Measurements from ENCODE around the gene ASF1A. TPM values are rescaled to one million over a fixed set of nuclear protein-coding genes. Genes with fewer than 3 reads are reported as not detected.
A peak's percentile ranks its signal among the peaks of the same experiment; 100 is the strongest.
"Not testable (repeated sequence)": the region's sequence is repeated elsewhere in the genome, so short reads cannot be mapped to it uniquely, and the experiment has no call there.

The ASF1A gene
- total RNA-seq (10 to 100 TPM; 14.4 to 20.6 TPM), total RNA-seq (40.6 to 125 reads per million in 2 donors)

DNA sequence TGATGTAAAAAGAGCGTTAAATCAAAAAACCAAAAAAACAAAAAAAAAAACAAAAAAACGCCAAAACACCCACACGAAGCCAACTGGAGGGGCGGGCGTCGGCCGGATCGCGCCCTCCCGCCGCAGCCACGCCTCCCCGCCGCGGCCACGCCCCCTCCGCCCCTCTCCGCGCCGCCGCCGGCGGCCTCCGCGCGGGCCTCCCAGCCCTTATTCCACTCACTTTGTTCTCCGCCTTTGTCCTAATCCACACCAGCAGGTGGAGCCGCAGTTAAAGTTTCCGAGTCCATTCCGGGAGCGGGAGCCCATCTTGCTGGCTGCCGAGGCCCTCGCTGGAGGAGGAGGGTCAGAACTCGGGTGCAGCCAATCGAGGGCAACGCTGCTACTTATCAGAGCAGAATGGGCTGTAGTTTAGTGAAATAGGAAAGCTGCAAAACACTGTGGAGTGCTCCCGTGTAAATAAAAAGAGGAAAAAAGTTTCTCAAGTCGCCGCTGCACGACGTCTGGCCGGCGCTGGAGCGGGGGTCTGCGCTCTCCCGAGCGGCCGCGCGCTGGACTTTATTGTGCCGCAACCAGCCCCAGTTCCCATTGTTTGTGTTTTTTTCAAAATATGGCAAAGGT is at the start of gene ASF1A:
Gene ASF1A, plus strand, starts transcription at position 346 of the 618 bp plus-strand sequence. Its CDS starts 262 bp downstream, at position 608.
- H3K9me3 ChIP-seq (ENCODE audit: control insufficient read depth, low read length, poor library complexity, severe bottlenecking) = no peaks in the 10 kb centered on the region
- peaks cover 8% of the 10 kb centered on the region for H3K36me3 Mint-ChIP-seq (ENCODE audit: low read depth)
- DNase-seq (peak; percentile 95), ATAC-seq (peak; percentile 80)
- H3K27me3 Mint-ChIP-seq = no peaks in the 10 kb centered on the region
- peaks cover 55% of the 10 kb centered on the region for H3K4me1 Mint-ChIP-seq
- H3K27ac Mint-ChIP-seq = peak within 1 kb of the TSS; percentile 100
- H3K4me3 Mint-ChIP-seq = peak within 1 kb of the TSS; percentile 95

DNA sequence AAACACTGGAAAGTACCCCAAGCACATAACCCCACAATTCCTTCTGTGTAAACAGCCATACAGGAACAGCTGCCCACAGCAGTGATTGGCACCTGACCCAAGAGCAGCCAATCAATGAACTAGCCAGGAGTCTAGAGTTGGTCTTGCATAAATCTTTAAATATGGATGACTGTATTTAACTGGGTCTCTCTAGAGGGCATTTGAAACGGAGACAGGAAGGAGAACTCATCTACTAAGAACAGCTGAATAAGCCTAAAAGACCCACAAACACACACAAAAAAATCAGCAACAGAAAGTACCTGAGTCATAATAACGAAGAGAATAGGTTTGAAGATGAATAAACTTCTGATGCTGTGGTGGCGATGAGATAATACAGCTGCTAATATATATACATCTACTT is 49.0 kb upstream of the ASF1A start:
- peaks cover 3% of the 10 kb centered on the region for H3K9me3 ChIP-seq (ENCODE audit: control insufficient read depth, low read length, poor library complexity, severe bottlenecking)
- Mint-ChIP-seq H3K4me3 (peak overlapping the region; percentile 68), H3K27me3 (no peaks in the 10 kb centered on the region), H3K27ac (peak overlapping the region; percentile 84), H3K36me3 (ENCODE audit: low read depth) (peaks cover 8% of the 10 kb centered on the region), H3K4me1 (peaks cover 38% of the 10 kb centered on the region)
- ATAC-seq = peak; percentile 61
- no peak for DNase-seq

DNA sequence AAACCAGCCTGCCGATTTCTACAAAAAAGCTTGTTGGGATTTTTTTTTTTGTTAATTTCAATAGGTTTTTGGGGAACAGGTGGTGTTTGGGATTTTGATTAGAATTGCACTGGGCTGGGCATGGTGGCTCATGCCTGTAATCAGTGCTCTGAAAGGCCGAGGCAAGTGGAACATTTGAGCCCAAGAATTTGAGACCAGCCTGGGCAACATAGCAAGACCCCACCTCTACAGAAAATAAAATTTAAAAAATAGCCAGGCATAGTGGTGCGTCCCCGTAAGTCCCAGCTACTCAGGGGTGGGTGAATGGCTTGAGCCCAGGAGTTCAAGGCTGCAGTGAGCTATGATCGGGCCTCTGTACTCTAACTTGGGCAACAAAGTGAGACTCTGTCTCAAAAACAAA is 40.5 kb upstream of the ASF1A start:
- ATAC-seq = no peak
- no peaks in the 10 kb centered on the region for H3K27me3 Mint-ChIP-seq
- no peak overlapping the region for H3K27ac Mint-ChIP-seq
- peaks cover 10% of the 10 kb centered on the region for H3K4me1 Mint-ChIP-seq
- DNase-seq = no peak
- H3K4me3 Mint-ChIP-seq = no peak overlapping the region
- no peaks in the 10 kb centered on the region for H3K9me3 ChIP-seq (ENCODE audit: control insufficient read depth, low read length, poor library complexity, severe bottlenecking)
- peaks cover 3% of the 10 kb centered on the region for H3K36me3 Mint-ChIP-seq (ENCODE audit: low read depth)

DNA sequence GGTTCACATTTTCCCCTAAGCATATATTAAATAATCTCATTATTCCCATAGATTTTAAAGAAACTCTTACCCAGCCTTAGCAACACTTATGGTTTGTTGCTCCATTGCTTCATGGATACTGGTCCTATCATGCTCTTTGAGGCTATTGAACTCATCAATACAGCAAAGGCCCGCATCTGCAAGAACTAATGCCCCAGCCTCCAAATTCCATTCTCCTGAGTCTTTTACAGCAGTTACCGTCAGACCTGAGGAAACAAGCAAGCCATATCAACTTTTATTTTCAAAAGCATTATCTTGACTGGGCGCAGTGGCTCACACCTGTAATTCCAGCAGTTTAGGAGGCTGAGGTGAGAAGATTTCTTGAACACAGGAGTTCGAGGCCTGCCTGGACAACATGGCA is 37.7 kb upstream of the ASF1A start:
- ATAC-seq = no peak
- DNase-seq = no peak
- no peaks in the 10 kb centered on the region for H3K9me3 ChIP-seq (ENCODE audit: control insufficient read depth, low read length, poor library complexity, severe bottlenecking)
- Mint-ChIP-seq H3K36me3 (ENCODE audit: low read depth) (peaks cover 5% of the 10 kb centered on the region), H3K27me3 (no peaks in the 10 kb centered on the region), H3K4me3 (no peak overlapping the region), H3K27ac (no peak overlapping the region), H3K4me1 (peaks cover 8% of the 10 kb centered on the region)

DNA sequence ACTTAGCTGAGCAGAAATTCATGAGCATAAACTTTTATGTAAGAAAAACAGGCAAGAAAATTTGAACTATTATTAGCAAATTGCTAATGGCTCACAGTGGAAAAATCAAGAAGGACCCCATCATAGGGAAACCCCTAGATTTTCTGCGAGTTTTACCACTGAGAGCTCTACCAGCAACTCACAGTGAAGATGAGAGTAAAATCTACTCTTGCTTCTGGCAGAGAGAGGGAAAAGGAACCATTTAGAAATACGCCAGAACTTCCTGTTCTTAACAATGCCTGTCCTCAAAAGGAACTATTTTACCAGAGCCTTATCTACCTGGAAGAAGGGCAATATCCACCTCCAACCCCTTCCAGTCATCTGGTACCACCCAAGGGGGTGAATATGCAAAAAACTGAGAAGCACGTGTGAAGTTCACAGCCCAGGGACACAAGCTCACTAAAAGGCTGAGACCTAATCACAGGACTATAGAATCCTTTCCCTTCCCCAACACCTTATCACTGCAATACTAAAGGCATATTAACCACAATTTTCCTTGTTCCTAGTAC is 34.4 kb upstream of the ASF1A start:
- Mint-ChIP-seq H3K4me1 (peaks cover 16% of the 10 kb centered on the region), H3K27ac (peak overlapping the region; percentile 56), H3K4me3 (peak overlapping the region; percentile 25), H3K27me3 (no peaks in the 10 kb centered on the region), H3K36me3 (ENCODE audit: low read depth) (peaks cover 2% of the 10 kb centered on the region)
- no peaks in the 10 kb centered on the region for H3K9me3 ChIP-seq (ENCODE audit: control insufficient read depth, low read length, poor library complexity, severe bottlenecking)
- no peak for ATAC-seq
- no peak for DNase-seq

DNA sequence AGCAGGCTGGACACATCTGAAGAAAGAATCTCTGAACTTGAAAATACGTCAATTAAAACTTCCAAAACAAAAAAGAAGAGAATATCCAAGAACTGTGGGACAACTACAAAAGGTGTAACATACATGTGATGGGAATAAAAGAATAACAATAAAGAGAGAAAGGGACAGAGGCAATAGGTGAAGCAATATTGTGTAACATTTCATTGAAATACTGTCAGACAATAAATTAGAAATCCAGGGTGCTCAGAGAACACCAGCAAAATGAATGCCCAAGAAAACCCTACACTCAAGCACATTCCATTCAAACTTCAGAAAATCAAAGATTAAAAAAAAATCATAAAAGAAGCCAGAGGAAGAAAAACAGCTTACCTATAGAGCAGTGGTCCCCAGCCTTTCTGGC is 33.6 kb upstream of the ASF1A start:
- DNase-seq (no peak), ATAC-seq (no peak)
- H3K27ac Mint-ChIP-seq = no peak overlapping the region
- peaks cover 20% of the 10 kb centered on the region for H3K4me1 Mint-ChIP-seq
- H3K9me3 ChIP-seq (ENCODE audit: control insufficient read depth, low read length, poor library complexity, severe bottlenecking) = no peaks in the 10 kb centered on the region
- H3K36me3 Mint-ChIP-seq (ENCODE audit: low read depth) = peaks cover 2% of the 10 kb centered on the region
- no peak overlapping the region for H3K4me3 Mint-ChIP-seq
- H3K27me3 Mint-ChIP-seq = no peaks in the 10 kb centered on the region

DNA sequence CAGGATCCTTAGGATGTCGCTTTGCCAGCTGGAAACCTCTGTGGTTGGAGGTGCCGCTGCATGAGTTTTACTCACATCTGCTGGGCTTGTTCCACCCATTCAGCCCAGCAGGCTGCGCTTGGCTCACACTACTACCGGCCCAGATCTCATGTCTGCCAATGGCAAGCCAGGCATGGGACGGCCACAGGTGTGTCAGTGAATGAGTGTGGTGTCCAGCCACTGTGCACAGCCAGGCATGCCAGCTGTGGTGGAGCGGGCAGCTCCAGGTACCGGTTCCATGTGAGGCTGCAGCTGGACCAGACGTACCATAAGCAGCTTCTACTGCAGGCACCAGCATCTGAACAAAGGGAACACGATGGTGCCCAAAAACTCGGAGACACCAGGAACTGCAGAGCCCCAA is 33.1 kb upstream of the ASF1A start:
- no peaks in the 10 kb centered on the region for H3K9me3 ChIP-seq (ENCODE audit: control insufficient read depth, low read length, poor library complexity, severe bottlenecking)
- Mint-ChIP-seq H3K27ac (no peak overlapping the region), H3K4me3 (no peak overlapping the region), H3K27me3 (no peaks in the 10 kb centered on the region), H3K4me1 (peaks cover 20% of the 10 kb centered on the region), H3K36me3 (ENCODE audit: low read depth) (peaks cover 2% of the 10 kb centered on the region)
- DNase-seq (no peak), ATAC-seq (no peak)

DNA sequence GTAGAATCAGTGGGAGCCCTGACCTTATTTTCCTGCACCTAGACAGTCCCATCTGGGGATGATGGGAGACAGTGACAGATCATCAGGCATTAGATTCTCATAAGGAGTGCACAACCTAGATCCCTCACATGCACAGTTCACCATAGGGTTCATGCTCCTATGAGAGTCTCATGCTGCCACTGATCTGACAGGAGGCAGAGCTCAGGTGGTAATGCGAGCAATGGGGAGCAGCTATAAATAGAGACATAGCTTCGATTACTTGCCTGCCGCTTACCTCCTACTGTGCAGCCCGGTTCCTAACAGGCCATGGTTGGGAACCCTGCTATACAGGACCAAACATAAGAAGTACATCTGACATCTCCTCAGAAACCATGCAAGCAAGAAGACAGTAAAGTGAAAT is 31.5 kb upstream of the ASF1A start:
- Mint-ChIP-seq H3K36me3 (ENCODE audit: low read depth) (peaks cover 2% of the 10 kb centered on the region), H3K27ac (no peak overlapping the region), H3K27me3 (no peaks in the 10 kb centered on the region), H3K4me3 (no peak overlapping the region), H3K4me1 (peaks cover 20% of the 10 kb centered on the region)
- DNase-seq (no peak), ATAC-seq (no peak)
- no peaks in the 10 kb centered on the region for H3K9me3 ChIP-seq (ENCODE audit: control insufficient read depth, low read length, poor library complexity, severe bottlenecking)

DNA sequence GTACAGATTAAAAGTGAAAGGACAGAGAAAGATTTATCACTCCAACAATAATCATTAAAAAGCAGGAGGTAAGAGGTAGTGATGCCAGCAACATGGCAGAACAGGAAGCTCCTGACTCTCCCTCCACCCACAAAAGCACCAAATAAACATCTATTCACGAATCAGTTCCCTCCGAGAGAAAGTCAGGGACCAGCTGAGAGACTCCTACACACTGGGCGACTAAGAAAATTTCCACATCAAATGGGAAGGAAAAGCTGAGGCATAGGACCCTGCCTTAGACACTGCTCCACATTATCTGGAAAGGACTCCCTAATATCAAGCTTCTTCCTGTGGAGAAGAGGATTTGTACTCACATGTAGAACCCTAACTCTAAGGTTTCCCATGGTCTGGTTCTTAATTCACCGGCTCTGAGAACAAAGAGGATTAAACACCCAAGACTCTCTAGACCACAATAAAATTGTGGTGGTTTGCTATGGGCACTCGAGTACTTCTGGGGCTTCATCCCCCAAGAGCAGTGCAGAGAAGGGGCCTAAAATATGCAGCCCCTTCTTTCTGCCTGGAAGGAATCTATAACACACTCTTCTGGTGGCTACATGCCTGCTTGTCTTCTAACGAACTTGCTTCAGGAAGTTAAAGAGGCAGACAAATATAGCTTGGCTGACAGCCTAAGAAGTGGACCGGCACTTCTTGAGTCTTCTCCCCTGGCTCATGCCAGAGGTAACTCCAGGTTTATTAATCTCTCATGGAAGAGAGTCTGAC is 29.4 kb upstream of the ASF1A start:
- H3K27ac Mint-ChIP-seq = no peak overlapping the region
- ATAC-seq (peak; percentile 42), DNase-seq (no peak)
- H3K9me3 ChIP-seq (ENCODE audit: control insufficient read depth, low read length, poor library complexity, severe bottlenecking) = no peaks in the 10 kb centered on the region
- peaks cover 2% of the 10 kb centered on the region for H3K36me3 Mint-ChIP-seq (ENCODE audit: low read depth)
- peaks cover 13% of the 10 kb centered on the region for H3K4me1 Mint-ChIP-seq
- H3K4me3 Mint-ChIP-seq = peak overlapping the region; percentile 73
- H3K27me3 Mint-ChIP-seq = no peaks in the 10 kb centered on the region

DNA sequence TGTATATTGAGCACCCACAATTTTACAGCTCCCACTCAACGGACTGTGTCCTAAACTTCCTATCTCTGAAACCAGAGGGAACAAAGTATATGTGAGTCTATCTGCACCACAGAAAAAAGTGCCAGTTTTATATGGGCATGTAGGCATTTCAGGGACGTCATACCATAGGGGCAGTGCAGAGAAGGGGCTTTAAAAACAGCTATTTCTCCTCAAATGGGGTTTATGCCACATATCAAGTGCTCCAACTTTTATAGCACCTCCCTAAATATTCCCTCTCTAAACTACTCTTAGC is 28.9 kb upstream of the ASF1A start:
- Mint-ChIP-seq H3K4me3 (peak overlapping the region; percentile 73), H3K27ac (no peak overlapping the region), H3K36me3 (ENCODE audit: low read depth) (peaks cover 2% of the 10 kb centered on the region), H3K4me1 (peaks cover 12% of the 10 kb centered on the region), H3K27me3 (no peaks in the 10 kb centered on the region)
- H3K9me3 ChIP-seq (ENCODE audit: control insufficient read depth, low read length, poor library complexity, severe bottlenecking) = no peaks in the 10 kb centered on the region
- ATAC-seq (no peak), DNase-seq (no peak)

DNA sequence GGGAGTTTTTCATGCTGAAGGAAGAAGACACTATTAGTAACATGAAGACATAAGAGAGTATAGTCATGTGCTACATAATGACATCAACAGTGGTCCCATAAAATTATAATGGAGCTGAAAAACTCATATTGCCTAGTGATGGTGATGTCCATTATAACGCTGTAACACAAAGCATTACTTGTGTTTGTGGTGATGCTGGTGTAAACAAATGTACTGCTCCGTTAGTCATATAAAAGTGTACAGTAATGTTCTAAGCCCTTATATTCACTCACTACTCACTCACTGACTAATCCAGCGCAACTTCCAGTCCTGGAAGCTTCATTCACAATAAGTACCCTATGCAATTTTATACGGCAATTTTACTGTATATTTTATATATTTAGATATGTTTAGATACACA is 26.8 kb upstream of the ASF1A start:
- Mint-ChIP-seq H3K4me3 (no peak overlapping the region), H3K4me1 (peaks cover 16% of the 10 kb centered on the region), H3K27ac (no peak overlapping the region), H3K27me3 (no peaks in the 10 kb centered on the region), H3K36me3 (ENCODE audit: low read depth) (no peaks in the 10 kb centered on the region)
- DNase-seq (no peak), ATAC-seq (no peak)
- no peaks in the 10 kb centered on the region for H3K9me3 ChIP-seq (ENCODE audit: control insufficient read depth, low read length, poor library complexity, severe bottlenecking)

DNA sequence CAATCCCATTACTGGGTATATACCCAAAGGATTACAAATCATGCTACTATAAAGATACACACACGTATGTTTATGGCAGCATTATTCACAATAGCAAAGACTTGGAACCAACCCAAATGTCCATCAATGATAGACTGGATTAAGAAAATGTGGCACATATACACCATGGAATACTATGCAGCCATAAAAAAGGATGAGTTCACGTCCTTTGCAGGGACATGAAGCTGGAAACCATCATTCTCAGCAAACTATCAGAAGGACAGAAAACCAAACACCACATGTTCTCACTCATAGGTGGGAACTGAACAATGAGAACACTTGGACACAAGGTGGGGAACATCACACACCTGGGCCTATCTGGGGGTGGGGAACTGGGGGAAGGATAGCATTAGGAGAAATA is 25.1 kb upstream of the ASF1A start:
- ATAC-seq; DNase-seq; H3K36me3 Mint-ChIP-seq (ENCODE audit: low read depth); H3K9me3 ChIP-seq (ENCODE audit: control insufficient read depth, low read length, poor library complexity, severe bottlenecking); H3K4me3 Mint-ChIP-seq; H3K27me3 Mint-ChIP-seq; H3K27ac Mint-ChIP-seq: not testable (repeated sequence)
- H3K4me1 Mint-ChIP-seq = peaks cover 15% of the 10 kb centered on the region

DNA sequence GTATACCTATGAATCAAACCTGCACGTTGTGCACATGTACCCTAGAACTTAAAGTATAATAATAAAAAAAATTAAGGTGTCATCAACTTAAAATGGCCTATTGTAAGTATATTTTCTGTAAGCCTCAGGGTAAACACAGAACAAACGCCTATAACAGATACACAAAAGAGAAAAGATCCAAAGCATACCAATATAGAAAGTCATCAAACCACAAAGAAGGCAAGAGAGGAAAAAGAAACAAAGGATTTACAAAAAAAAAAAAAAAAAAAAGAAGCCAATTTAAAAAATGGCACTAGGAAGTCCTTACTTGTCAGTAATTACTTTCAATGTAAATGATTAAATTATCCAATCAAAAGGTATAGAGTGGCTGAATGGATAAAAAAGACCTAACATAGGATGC is 24.6 kb upstream of the ASF1A start:
- Mint-ChIP-seq H3K36me3 (ENCODE audit: low read depth) (peaks cover 2% of the 10 kb centered on the region), H3K27me3 (no peaks in the 10 kb centered on the region), H3K27ac (no peak overlapping the region), H3K4me3 (no peak overlapping the region), H3K4me1 (peaks cover 14% of the 10 kb centered on the region)
- DNase-seq (no peak), ATAC-seq (no peak)
- no peaks in the 10 kb centered on the region for H3K9me3 ChIP-seq (ENCODE audit: control insufficient read depth, low read length, poor library complexity, severe bottlenecking)

All from T-helper 17 cell (primary cell).